HG03521 (cell line): Measurements from ENCODE around the gene MYD88.
"Not testable (repeated sequence)": the region's sequence is repeated elsewhere in the genome, so short reads cannot be mapped to it uniquely, and the experiment has no call there.

ENCODE experiments used
- ATAC-seq: cut with Tn5 transposase; IDR thresholded peaks from one replicate; pipeline ENCODE4 v1.9.1; 2021; ENCODE audit warnings: mild to moderate bottlenecking, moderate library complexity; ENCODE audit not compliant: unreplicated experiment

MYD88 gene

GRCh38 chr3:38124324-38125122, 13.9 kb upstream of the MYD88 start:
- no peak for ATAC-seq

- no peak for ATAC-seq
These were observed 12.9 kb upstream of the MYD88 start for GRCh38 chr3:38125305-38126120.

GRCh38 chr3:38126121-38126892, 12.2 kb upstream of the MYD88 start:
- ATAC-seq = no peak

- no peak for ATAC-seq
These were observed 10.7 kb upstream of the MYD88 start for GRCh38 chr3:38127611-38128302.

DNA sequence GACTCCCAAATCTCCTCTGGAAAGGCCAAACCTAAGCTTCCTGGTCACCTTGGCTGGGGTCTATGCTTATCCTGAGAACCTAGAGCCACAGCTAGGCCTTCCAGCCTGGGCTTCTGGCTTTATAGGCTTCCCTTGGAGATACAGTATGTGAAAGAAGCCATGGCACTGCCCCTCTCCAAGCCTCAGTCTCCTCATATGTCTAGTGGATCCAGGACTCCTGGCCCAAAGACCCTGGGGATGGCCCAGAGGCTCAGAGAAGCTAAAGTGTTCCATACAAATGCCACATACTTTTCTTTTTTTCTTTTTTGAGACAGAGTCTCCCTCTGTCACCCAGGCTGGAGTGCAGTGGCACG, 10.2 kb upstream of the MYD88 start:
- ATAC-seq = no peak

- no peak for ATAC-seq
These were observed 9.4 kb upstream of the MYD88 start for GRCh38 chr3:38129058-38129457.

DNA sequence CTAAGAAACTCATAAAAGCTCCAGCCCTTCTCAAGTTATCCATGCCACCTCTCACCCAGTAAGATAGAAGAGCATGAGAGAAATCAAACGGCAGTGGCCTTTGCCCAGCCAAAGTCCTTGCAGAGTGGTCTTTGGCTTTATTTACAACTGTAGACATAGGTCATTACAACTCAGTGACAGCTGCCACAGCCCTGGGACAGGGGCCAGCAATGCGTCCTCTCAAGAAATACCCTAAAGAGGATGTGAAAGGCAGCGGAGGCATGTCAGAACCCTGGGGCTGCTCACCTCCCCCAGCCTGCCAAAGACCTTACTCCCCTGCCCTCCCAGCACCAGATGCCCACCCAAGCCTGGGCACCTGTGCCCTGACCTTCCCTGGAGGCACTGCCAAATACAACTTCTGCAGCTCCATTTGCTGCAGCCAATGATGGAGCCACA, 7.8 kb upstream of the MYD88 start:
- no peak for ATAC-seq

DNA sequence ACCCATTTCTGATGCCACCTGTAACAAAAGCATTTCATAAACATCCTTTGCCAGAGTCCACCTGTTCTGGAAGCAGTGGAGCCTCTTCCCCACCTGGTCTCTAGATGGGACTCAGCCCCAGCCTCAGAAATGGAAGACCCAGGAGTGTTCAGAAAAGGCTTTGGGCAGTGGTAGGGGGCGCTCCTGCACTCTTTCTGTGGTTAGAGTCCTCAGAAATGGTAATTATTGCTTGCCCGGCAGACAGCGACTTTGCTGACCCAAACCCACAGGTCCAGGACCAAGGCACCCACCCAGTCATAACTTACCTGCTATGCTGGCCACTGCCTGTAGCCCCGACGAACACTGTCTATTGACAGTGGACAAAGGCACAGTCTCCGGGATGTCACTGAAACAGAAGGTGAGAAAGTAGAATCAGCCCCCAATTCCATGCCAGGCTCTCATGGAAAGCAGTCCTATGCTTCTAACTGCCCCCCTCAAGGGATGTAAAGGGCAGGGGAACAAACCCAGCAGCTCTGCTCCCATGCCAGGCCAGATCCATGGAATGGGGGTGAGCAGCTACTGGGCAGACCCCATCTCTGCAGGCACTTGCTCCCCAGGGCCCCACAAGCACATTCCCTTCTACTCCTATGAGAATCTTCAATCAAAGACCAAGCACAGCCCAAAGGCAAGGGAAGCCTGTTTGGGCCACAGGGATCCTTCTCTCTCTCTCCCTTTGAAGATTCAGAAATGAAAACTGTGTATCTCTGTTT, 6.7 kb upstream of the MYD88 start:
- ATAC-seq = no peak

GRCh38 chr3:38133209-38133556, 5.3 kb upstream of the MYD88 start:
- no peak for ATAC-seq

- ATAC-seq = no peak
These were observed 4.7 kb upstream of the MYD88 start for GRCh38 chr3:38133557-38134405.

DNA sequence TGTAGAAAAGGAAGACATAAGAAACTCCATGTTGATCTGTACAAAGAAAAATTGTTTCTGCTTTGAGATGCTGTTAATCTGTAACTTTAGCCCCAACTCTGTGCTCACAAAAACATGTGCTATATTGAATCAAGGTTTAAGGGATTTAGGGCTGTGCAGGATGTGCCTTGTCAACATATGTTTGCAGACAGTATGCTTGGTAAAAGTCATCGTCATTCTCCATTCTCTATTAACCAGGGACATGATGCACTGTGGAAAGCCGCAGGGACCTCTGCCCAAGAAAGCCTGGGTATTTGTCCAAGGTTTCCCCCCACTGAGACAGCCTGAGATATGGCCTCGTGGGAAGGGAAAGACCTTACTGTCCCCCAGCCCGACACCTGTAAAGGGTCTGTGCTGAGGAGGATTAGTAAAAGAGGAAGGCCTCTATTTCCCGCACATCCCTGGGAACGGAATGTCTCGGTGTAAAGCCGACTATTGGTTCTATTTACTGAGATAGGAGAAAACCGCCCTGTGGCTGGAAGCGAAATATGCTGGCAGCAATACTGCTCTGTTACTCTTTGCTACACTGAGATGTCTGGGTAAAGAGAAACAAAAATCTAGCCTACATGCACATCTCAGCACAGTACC, 3.8 kb upstream of the MYD88 start:
- ATAC-seq = not testable (repeated sequence)

GRCh38 chr3:38135621-38136277, 2.7 kb upstream of the MYD88 start:
- not testable (repeated sequence) for ATAC-seq

GRCh38 chr3:38136393-38136776, 2.1 kb upstream of the MYD88 start:
- no peak for ATAC-seq

GRCh38 chr3:38136777-38137614, 1.5 kb upstream of the MYD88 start, which contains the start of gene ACAA1:
TSS of gene ACAA1 (minus strand) at chr3:38137127. CDS start at chr3:38137035, 92 bp downstream.
- peak; percentile 90 for ATAC-seq

DNA sequence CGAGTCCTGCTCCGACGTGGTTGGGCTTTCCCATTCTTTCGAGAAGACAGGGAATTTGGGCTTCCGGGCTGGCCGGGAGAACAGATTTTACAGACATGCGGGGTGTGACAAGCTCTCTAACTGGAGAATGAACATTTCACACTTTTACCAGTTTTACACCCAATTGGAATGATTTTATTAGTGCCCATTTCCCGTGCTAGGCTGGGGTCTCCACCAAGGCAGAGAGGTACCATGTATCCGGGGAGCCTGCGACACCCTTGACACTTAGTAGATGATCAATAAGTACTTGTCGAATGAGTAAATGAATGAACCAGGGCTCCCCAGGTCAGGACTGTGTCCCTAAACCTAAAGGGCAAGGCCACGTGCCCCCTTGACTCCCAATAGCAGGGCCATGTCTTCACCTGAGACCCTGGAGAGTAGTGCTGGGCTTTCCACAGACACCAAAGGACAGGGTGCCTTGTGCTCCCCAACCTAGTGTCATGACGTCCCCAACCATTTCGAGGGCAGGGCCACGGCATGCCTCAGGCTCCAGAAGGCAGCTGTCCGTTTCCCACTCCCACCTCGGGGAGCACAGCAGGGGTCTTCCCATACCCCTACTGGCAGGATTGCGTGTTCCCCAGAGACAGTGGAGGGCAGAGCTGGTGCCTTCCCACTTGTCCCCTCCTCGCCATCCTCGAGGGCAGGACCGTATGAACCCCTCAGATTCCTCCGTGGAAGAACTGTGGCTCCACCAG, 679 bp upstream of the MYD88 start:
- no peak for ATAC-seq

GRCh38 chr3:38139191-38139590, 730 bp downstream of the MYD88 start:
- ATAC-seq = no peak

DNA sequence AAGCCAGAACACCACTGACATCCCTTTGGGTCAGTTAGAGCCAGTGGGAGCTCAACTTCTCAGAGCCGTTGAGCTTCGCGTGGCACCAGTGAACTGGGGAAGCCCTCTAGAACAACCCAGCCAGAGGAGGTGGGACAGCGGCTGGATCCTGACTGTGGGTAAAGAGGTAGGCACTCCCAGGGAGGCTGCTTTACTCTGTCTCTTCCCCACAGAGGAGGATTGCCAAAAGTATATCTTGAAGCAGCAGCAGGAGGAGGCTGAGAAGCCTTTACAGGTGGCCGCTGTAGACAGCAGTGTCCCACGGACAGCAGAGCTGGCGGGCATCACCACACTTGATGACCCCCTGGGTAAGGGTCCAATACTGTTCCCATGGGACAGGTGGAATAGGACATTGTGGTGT, 1.2 kb downstream of the MYD88 start:
- ATAC-seq = no peak
